ENCODE data around the gene KRT6B.

The KRT6B gene

GRCh38 chr12:52407918-52408317, 44.0 kb downstream of the KRT6B start:
- H3K9me3 ChIP-seq (ENCODE audit: control insufficient read depth, low read length), result no peaks in the 10 kb centered on the region
- H3K9ac ChIP-seq (ENCODE audit: low read length), result no peak overlapping the region
- H3K4me1 ChIP-seq (ENCODE audit: control insufficient read depth, insufficient read depth, low read length), result no peaks in the 10 kb centered on the region
- no peak overlapping the region for H3K4me3 ChIP-seq (ENCODE audit: low read length)
- H3K27me3 ChIP-seq (replicated peaks; ENCODE audit: control insufficient read depth, insufficient read depth, low read length), result peaks cover 39% of the 10 kb centered on the region
- H3K36me3 ChIP-seq (ENCODE audit: control insufficient read depth, insufficient read depth, low read length, severe bottlenecking), result no peaks in the 10 kb centered on the region
- no peak for DNase-seq (ENCODE audit: low read depth)

DNA sequence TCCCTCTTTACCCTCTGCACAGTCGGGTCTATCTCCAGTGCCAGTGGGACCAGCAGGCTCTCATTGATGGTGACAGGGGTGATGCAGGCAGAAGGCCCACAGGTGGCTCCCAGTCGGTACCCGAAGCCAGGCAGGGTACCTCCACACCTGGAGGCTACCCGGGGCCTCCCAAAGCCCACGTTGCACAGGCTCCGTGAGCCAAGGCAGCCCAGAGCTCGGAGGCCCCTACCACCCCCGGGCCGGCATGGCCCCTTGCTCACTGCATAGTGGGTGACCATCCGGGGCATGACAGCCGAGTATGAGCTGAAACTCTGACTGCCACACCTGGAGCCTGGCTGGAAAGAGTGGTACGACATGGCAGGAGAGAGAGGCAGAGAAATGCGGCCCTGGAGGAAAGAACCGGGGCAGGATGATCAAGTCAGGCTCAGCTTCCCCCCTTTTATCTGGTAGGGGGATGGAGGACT, 46.0 kb downstream of the KRT6B start, which contains the start of gene KRT82:
Gene KRT82, minus strand, starts transcription at position 414 of the 464 bp plus-strand sequence. Its CDS starts 58 bp downstream, at position 356.
- Histone ChIP-seq H3K4me1 (ENCODE audit: control insufficient read depth, insufficient read depth, low read length) (no peaks in the 10 kb centered on the region), H3K9me3 (ENCODE audit: control insufficient read depth, low read length) (no peaks in the 10 kb centered on the region), H3K36me3 (ENCODE audit: control insufficient read depth, insufficient read depth, low read length, severe bottlenecking) (no peaks in the 10 kb centered on the region), H3K4me3 (ENCODE audit: low read length) (no peak within 1 kb of the TSS), H3K9ac (ENCODE audit: low read length) (no peak within 1 kb of the TSS), H3K27me3 (replicated peaks; ENCODE audit: control insufficient read depth, insufficient read depth, low read length) (peaks cover 48% of the 10 kb centered on the region)
- DNase-seq (ENCODE audit: low read depth), result no peak

- H3K9me3 ChIP-seq (ENCODE audit: control insufficient read depth, low read length), result no peaks in the 10 kb centered on the region
- no peak overlapping the region for H3K4me3 ChIP-seq (ENCODE audit: low read length)
- no peaks in the 10 kb centered on the region for H3K36me3 ChIP-seq (ENCODE audit: control insufficient read depth, insufficient read depth, low read length, severe bottlenecking)
- no peak for DNase-seq (ENCODE audit: low read depth)
- peaks cover 57% of the 10 kb centered on the region for H3K27me3 ChIP-seq (replicated peaks; ENCODE audit: control insufficient read depth, insufficient read depth, low read length)
- H3K9ac ChIP-seq (ENCODE audit: low read length), result no peak overlapping the region
- no peaks in the 10 kb centered on the region for H3K4me1 ChIP-seq (ENCODE audit: control insufficient read depth, insufficient read depth, low read length)
These were observed 47.0 kb downstream of the KRT6B start for GRCh38 chr12:52404951-52405350.

GRCh38 chr12:52403561-52403960, 48.4 kb downstream of the KRT6B start:
- Histone ChIP-seq H3K36me3 (ENCODE audit: control insufficient read depth, insufficient read depth, low read length, severe bottlenecking) (no peaks in the 10 kb centered on the region), H3K4me1 (ENCODE audit: control insufficient read depth, insufficient read depth, low read length) (no peaks in the 10 kb centered on the region), H3K9me3 (ENCODE audit: control insufficient read depth, low read length) (no peaks in the 10 kb centered on the region), H3K9ac (ENCODE audit: low read length) (no peak overlapping the region), H3K4me3 (ENCODE audit: low read length) (no peak overlapping the region), H3K27me3 (replicated peaks; ENCODE audit: control insufficient read depth, insufficient read depth, low read length) (peaks cover 64% of the 10 kb centered on the region)
- DNase-seq (ENCODE audit: low read depth), result no peak

GRCh38 chr12:52402873-52403540, 48.9 kb downstream of the KRT6B start:
- Histone ChIP-seq H3K27me3 (replicated peaks; ENCODE audit: control insufficient read depth, insufficient read depth, low read length) (peaks cover 64% of the 10 kb centered on the region), H3K36me3 (ENCODE audit: control insufficient read depth, insufficient read depth, low read length, severe bottlenecking) (no peaks in the 10 kb centered on the region), H3K4me1 (ENCODE audit: control insufficient read depth, insufficient read depth, low read length) (no peaks in the 10 kb centered on the region), H3K9ac (ENCODE audit: low read length) (no peak overlapping the region), H3K9me3 (ENCODE audit: control insufficient read depth, low read length) (no peaks in the 10 kb centered on the region), H3K4me3 (ENCODE audit: low read length) (no peak overlapping the region)
- no peak for DNase-seq (ENCODE audit: low read depth)

DNA sequence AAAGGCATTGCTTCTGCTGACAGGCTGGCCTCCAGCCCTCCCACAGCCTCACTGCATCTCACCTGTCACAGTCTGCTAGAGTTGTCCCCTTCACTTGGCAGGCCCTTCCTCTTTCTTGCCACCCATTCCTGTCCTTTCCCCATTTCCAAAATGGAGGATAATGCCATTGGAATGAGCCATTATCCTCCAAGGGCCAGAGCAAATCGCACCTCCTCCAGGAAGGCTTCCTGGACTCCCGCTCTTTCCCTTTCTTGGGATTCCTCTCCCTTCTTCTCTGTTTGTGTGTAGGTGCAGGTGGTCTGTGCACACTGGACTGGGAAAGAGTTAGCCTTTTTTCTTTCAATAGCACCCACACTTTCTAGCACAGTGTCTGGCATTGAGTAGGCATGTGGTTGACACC, 49.6 kb downstream of the KRT6B start:
- Histone ChIP-seq H3K27me3 (replicated peaks; ENCODE audit: control insufficient read depth, insufficient read depth, low read length) (peaks cover 64% of the 10 kb centered on the region), H3K9me3 (ENCODE audit: control insufficient read depth, low read length) (no peaks in the 10 kb centered on the region), H3K9ac (ENCODE audit: low read length) (no peak overlapping the region), H3K36me3 (ENCODE audit: control insufficient read depth, insufficient read depth, low read length, severe bottlenecking) (no peaks in the 10 kb centered on the region), H3K4me3 (ENCODE audit: low read length) (no peak overlapping the region), H3K4me1 (ENCODE audit: control insufficient read depth, insufficient read depth, low read length) (no peaks in the 10 kb centered on the region)
- DNase-seq (ENCODE audit: low read depth), result no peak

GRCh38 chr12:52401926-52402325, 50.0 kb downstream of the KRT6B start:
- H3K4me1 ChIP-seq (ENCODE audit: control insufficient read depth, insufficient read depth, low read length), result no peaks in the 10 kb centered on the region
- H3K9ac ChIP-seq (ENCODE audit: low read length), result no peak overlapping the region
- DNase-seq (ENCODE audit: low read depth), result no peak
- H3K36me3 ChIP-seq (ENCODE audit: control insufficient read depth, insufficient read depth, low read length, severe bottlenecking), result no peaks in the 10 kb centered on the region
- peaks cover 67% of the 10 kb centered on the region for H3K27me3 ChIP-seq (replicated peaks; ENCODE audit: control insufficient read depth, insufficient read depth, low read length)
- H3K4me3 ChIP-seq (ENCODE audit: low read length), result no peak overlapping the region
- H3K9me3 ChIP-seq (ENCODE audit: control insufficient read depth, low read length), result no peaks in the 10 kb centered on the region

DNA sequence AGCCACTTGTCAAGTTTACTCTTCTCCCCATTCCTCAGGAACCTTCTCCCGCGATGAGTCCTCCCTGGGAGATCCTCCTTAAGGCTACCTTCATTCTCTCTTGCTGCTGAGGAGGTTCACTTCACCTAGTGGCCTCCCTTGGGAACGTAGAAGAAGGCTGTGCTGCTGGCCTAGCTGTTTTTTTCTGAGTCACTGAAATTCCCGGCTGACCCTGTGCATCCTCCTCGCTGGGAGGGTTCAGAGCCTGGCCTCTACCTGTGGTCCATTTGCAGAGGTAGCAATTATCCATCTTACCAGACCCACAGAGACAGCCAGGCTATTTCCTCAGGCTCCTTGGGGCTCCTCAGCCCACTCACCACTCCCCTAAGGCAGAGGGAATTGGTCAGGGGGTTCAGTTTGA, 50.4 kb downstream of the KRT6B start:
- Histone ChIP-seq H3K36me3 (ENCODE audit: control insufficient read depth, insufficient read depth, low read length, severe bottlenecking) (no peaks in the 10 kb centered on the region), H3K9ac (ENCODE audit: low read length) (no peak overlapping the region), H3K4me3 (ENCODE audit: low read length) (no peak overlapping the region), H3K9me3 (ENCODE audit: control insufficient read depth, low read length) (no peaks in the 10 kb centered on the region), H3K4me1 (ENCODE audit: control insufficient read depth, insufficient read depth, low read length) (peaks cover under 1% of the 10 kb centered on the region), H3K27me3 (replicated peaks; ENCODE audit: control insufficient read depth, insufficient read depth, low read length) (peaks cover 71% of the 10 kb centered on the region)
- DNase-seq (ENCODE audit: low read depth), result no peak

- Histone ChIP-seq H3K36me3 (ENCODE audit: control insufficient read depth, insufficient read depth, low read length, severe bottlenecking) (no peaks in the 10 kb centered on the region), H3K9me3 (ENCODE audit: control insufficient read depth, low read length) (no peaks in the 10 kb centered on the region), H3K4me3 (ENCODE audit: low read length) (no peak overlapping the region), H3K4me1 (ENCODE audit: control insufficient read depth, insufficient read depth, low read length) (peaks cover 7% of the 10 kb centered on the region), H3K9ac (ENCODE audit: low read length) (no peak overlapping the region), H3K27me3 (replicated peaks; ENCODE audit: control insufficient read depth, insufficient read depth, low read length) (peaks cover 77% of the 10 kb centered on the region)
- DNase-seq (ENCODE audit: low read depth), result no peak
These were observed 51.0 kb downstream of the KRT6B start for GRCh38 chr12:52400906-52401305.

- no peaks in the 10 kb centered on the region for H3K36me3 ChIP-seq (ENCODE audit: control insufficient read depth, insufficient read depth, low read length, severe bottlenecking)
- peaks cover 7% of the 10 kb centered on the region for H3K4me1 ChIP-seq (ENCODE audit: control insufficient read depth, insufficient read depth, low read length)
- DNase-seq (ENCODE audit: low read depth), result no peak
These were observed 52.2 kb downstream of the KRT6B start for GRCh38 chr12:52399756-52400155.

DNA sequence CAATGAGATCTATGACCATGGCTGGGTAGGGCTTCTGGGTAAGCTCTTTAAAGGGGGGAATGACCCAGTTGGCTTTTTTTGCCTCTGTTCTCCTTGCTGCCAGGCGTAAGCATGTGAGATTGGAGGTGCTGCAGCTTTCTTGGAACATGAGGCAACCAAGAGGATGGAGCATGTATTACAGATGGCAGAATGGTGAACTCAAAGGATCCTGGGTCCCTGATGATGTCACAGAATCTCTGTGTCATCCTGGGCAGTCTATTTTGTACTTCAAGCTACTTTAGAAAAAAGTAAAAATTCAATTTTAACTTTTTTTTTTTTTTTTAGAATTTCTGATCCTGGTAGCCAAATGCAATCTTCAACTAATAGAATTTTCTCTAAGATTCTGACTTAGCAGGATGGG, 53.8 kb downstream of the KRT6B start:
- H3K9me3 ChIP-seq (ENCODE audit: control insufficient read depth, low read length), result no peaks in the 10 kb centered on the region
- H3K4me3 ChIP-seq (ENCODE audit: low read length), result no peak overlapping the region
- H3K36me3 ChIP-seq (ENCODE audit: control insufficient read depth, insufficient read depth, low read length, severe bottlenecking), result no peaks in the 10 kb centered on the region
- no peak for DNase-seq (ENCODE audit: low read depth)
- H3K4me1 ChIP-seq (ENCODE audit: control insufficient read depth, insufficient read depth, low read length), result peaks cover 7% of the 10 kb centered on the region
- H3K9ac ChIP-seq (ENCODE audit: low read length), result no peak overlapping the region
- H3K27me3 ChIP-seq (replicated peaks; ENCODE audit: control insufficient read depth, insufficient read depth, low read length), result peaks cover 85% of the 10 kb centered on the region

More at GRCh38 chr12:52399756-52400155, 52.2 kb downstream of the KRT6B start:
- no peaks in the 10 kb centered on the region for H3K9me3 ChIP-seq (ENCODE audit: control insufficient read depth, low read length)
- H3K27me3 ChIP-seq (replicated peaks; ENCODE audit: control insufficient read depth, insufficient read depth, low read length), result peaks cover 87% of the 10 kb centered on the region
- H3K4me3 ChIP-seq (ENCODE audit: low read length), result no peak overlapping the region
- no peak overlapping the region for H3K9ac ChIP-seq (ENCODE audit: low read length)

DNA sequence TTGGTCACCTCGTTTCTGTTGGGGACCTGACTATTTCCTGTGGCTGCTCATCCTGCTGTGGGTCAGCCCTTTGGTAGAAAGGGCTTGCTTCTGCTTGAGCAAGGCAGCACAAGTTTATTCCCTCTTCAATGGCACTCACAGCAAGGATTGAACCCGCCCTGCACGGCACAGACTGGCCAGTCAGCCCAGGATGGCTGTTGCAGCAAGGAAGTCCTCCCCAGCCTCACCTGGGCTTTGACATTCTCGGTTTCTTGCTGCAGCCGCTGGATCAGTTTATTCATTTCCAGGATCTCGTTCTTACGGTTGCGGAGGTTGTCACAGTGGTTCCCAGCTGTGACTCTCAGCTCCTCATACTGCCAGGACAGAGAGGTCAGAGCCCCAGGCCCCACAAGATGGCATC, 55.3 kb downstream of the KRT6B start:
- Histone ChIP-seq H3K4me1 (ENCODE audit: control insufficient read depth, insufficient read depth, low read length) (peaks cover 9% of the 10 kb centered on the region), H3K4me3 (ENCODE audit: low read length) (no peak overlapping the region), H3K27me3 (replicated peaks; ENCODE audit: control insufficient read depth, insufficient read depth, low read length) (peaks cover 77% of the 10 kb centered on the region), H3K9ac (ENCODE audit: low read length) (no peak overlapping the region), H3K36me3 (ENCODE audit: control insufficient read depth, insufficient read depth, low read length, severe bottlenecking) (no peaks in the 10 kb centered on the region), H3K9me3 (ENCODE audit: control insufficient read depth, low read length) (no peaks in the 10 kb centered on the region)
- no peak for DNase-seq (ENCODE audit: low read depth)
